Body of pancreas (tissue), 4 donors: ENCODE results near the gene RHOBTB3.

ENCODE experiments used
- POLR2A ChIP-seq, 3 donors: fragments of 450-650 bp; IDR thresholded peaks; one replicate each; pipeline ENCODE4 v1.6.1; 2016; ENCODE audit warnings: antibody characterized with exemption in 3 of 3, mild to moderate bottlenecking in 2 of 3
- TF ChIP-seq, protein P1 (sequence below), 7 experiments: fragments of 450-650 bp in 4 of 7; fragments of 200-600 bp in 3 of 7; sonication (generic) in 3 of 7; IDR thresholded peaks; one replicate each; pipeline ENCODE4 v1.5.1; 2016 to 2019; ENCODE audit warnings: antibody characterized with exemption in 7 of 7

GRCh38 chr5:95712347-95712958 is 18.7 kb upstream of the RHOBTB3 start:
- TF ChIP-seq, protein P1, sequence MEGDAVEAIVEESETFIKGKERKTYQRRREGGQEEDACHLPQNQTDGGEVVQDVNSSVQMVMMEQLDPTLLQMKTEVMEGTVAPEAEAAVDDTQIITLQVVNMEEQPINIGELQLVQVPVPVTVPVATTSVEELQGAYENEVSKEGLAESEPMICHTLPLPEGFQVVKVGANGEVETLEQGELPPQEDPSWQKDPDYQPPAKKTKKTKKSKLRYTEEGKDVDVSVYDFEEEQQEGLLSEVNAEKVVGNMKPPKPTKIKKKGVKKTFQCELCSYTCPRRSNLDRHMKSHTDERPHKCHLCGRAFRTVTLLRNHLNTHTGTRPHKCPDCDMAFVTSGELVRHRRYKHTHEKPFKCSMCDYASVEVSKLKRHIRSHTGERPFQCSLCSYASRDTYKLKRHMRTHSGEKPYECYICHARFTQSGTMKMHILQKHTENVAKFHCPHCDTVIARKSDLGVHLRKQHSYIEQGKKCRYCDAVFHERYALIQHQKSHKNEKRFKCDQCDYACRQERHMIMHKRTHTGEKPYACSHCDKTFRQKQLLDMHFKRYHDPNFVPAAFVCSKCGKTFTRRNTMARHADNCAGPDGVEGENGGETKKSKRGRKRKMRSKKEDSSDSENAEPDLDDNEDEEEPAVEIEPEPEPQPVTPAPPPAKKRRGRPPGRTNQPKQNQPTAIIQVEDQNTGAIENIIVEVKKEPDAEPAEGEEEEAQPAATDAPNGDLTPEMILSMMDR (IDR thresholded peaks at IDR 0.05), result no peak
- no peak for TF ChIP-seq POLR2A (IDR thresholded peaks at IDR 0.05)
